ENCODE data around the gene FBXO31.

FBXO31 gene

GRCh38 chr16:87416826-87417527 lies 33.4 kb upstream of the FBXO31 start:
- TF ChIP-seq CTCF (IDR thresholded peaks at IDR 0.05; ENCODE audit: low read depth, low read length) = peak; percentile 79
- no peak for DNase-seq (ENCODE audit: extremely low read depth, low read depth)

DNA sequence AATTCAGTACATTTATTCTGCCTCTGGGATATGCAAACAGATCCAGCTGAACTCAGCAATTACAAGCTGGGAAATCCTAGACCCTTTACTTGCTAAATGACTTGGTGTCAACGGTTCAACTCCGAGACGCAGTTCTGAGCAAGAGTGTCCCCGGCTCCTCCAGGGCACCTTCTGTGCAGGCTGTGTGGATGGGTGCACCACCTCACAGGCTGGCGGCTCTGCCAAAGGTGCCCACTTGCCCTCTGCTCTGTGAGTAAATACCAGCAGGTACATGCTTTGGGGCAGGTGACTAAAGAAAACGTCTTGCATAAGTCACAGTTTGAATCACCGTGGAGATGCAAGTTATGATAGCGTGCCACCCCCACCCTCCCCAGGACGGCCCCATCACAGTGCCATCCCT lies 31.9 kb upstream of the FBXO31 start:
- DNase-seq (ENCODE audit: extremely low read depth, low read depth) = no peak
- no peak for TF ChIP-seq CTCF (IDR thresholded peaks at IDR 0.05; ENCODE audit: low read depth, low read length)

DNA sequence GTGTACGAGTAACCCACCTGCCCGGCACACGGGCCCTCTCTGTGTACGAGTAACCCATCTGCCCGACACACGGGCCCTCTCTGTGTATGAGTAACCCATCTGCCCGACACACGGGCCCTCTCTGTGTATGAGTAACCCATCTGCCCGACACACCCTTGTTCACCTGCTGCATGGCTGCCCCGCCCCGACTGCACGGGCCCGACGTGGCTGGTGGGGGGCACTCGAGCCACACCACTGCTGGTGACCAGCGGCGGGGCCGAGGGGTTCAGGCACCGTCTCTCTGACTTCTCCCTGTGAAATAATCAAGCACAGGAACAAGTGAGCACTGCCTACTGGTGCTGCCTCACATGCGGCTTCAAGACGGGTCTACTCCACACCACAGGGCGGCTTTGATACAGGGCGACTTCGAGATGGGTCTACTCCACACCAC lies 30.7 kb upstream of the FBXO31 start:
- no peak for DNase-seq (ENCODE audit: extremely low read depth, low read depth)
- TF ChIP-seq CTCF (IDR thresholded peaks at IDR 0.05; ENCODE audit: low read depth, low read length) = no peak

- no peak for TF ChIP-seq CTCF (IDR thresholded peaks at IDR 0.05; ENCODE audit: low read depth, low read length)
- no peak for DNase-seq (ENCODE audit: extremely low read depth, low read depth)
Measured at GRCh38 chr16:87412996-87413421, 29.4 kb upstream of the FBXO31 start.

- no peak for TF ChIP-seq CTCF (IDR thresholded peaks at IDR 0.05; ENCODE audit: low read depth, low read length)
- DNase-seq (ENCODE audit: extremely low read depth, low read depth) = no peak
Measured at GRCh38 chr16:87412371-87412995, 28.9 kb upstream of the FBXO31 start.

GRCh38 chr16:87411375-87412271 lies 28.0 kb upstream of the FBXO31 start:
- DNase-seq (ENCODE audit: extremely low read depth, low read depth) = no peak
- no peak for TF ChIP-seq CTCF (IDR thresholded peaks at IDR 0.05; ENCODE audit: low read depth, low read length)

DNA sequence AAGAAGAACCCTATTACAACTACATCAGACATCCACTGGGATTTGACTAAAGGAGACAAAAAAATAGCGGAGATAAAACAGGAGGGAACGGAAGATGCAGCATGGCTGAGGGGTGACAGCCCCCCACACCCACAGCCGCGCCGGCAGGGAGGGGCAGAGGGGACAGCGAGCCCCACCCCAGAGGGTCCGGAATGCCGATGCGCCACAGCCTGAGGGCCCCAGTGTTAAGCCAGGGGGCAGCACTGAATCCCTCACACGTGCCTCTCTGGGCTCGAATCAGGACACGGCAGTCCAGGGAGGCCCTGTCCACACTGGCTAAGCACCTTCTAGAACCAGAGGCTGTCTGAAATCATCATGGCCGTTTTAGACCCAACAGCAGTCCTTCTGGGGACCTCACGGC lies 27.4 kb upstream of the FBXO31 start:
- no peak for TF ChIP-seq CTCF (IDR thresholded peaks at IDR 0.05; ENCODE audit: low read depth, low read length)
- no peak for DNase-seq (ENCODE audit: extremely low read depth, low read depth)

All from AG09319 (cell line).